K562 (cell line): Measurements from ENCODE around the gene POLE2. TPM values are rescaled to one million over a fixed set of nuclear protein-coding genes. Genes with fewer than 3 reads are reported as not detected.

Experiments used
- ADNP ChIP-seq: fragments of 200-800 bp; sonication (Bioruptor generic); IDR thresholded peaks from 2 replicates; pipeline ENCODE4 v1.6.1; 2016; ENCODE audit warnings: missing genetic modification characterization, missing compliant biosample characterization
- BRF1 ChIP-seq: IDR thresholded peaks from 3 replicates; pipeline ENCODE4 v1.6.1; 2011; ENCODE audit warnings: borderline replicate concordance, mild to moderate bottlenecking; ENCODE audit not compliant: insufficient read length; ENCODE audit errors: extremely low read depth
- EHMT2 ChIP-seq: fragments of 450-650 bp; IDR thresholded peaks from 2 replicates; pipeline ENCODE4 v1.6.1; 2018; ENCODE audit warnings: antibody characterized with exemption
- ERF ChIP-seq: fragments of 450-650 bp; formaldehyde crosslinking; IDR thresholded peaks from 2 replicates; pipeline ENCODE4 v1.4.0; 2020; ENCODE audit warnings: mild to moderate bottlenecking, mixed read lengths
- HNRNPUL1 ChIP-seq: fragments of 200-400 bp; formaldehyde crosslinking; IDR thresholded peaks from 2 replicates; pipeline ENCODE4 v1.6.1; 2017; ENCODE audit warnings: low read length
- KDM4B ChIP-seq, 2 experiments: fragments of 450-650 bp in 1 of 2; sonication (generic) in 1 of 2; IDR thresholded peaks; 2 replicates each; pipeline ENCODE4 v1.6.1; 2016 to 2017; ENCODE audit warnings: borderline replicate concordance in 2 of 2, antibody characterized with exemption in 1 of 2, low read depth in 1 of 2, mild to moderate bottlenecking in 1 of 2
- MCM3 ChIP-seq: fragments of 450-650 bp; IDR thresholded peaks from 2 replicates; pipeline ENCODE4 v1.6.1; 2016
- NFE2 ChIP-seq: IDR thresholded peaks from 2 replicates; pipeline ENCODE4 v1.6.1; 2014; ENCODE audit warnings: antibody characterized with exemption, low read depth
- NFIX ChIP-seq: fragments of 250-450 bp; sonication (Bioruptor Pico); IDR thresholded peaks from 2 replicates; pipeline ENCODE4 v1.4.0; 2020; ENCODE audit warnings: low read depth, mild to moderate bottlenecking, moderate library complexity
- NR2C2 ChIP-seq, 2 experiments: fragments of 200-800 bp in 1 of 2; sonication (Bioruptor generic) in 1 of 2; sonication (generic) in 1 of 2; formaldehyde crosslinking in 1 of 2; IDR thresholded peaks; 2 replicates each; pipeline versions ENCODE4 v1.6.1 to v1.8.0; 2016 to 2022; ENCODE audit warnings: mild to moderate bottlenecking in 1 of 2, missing compliant biosample characterization in 1 of 2, missing genetic modification characterization in 1 of 2, missing genetic modification reagents in 1 of 2
- PHF20 ChIP-seq: fragments of 450-650 bp; IDR thresholded peaks from 2 replicates; pipeline ENCODE4 v1.6.1; 2018; ENCODE audit not compliant: partially characterized antibody
- POLR3G ChIP-seq: IDR thresholded peaks from 2 replicates; pipeline ENCODE4 v1.6.1; 2011; ENCODE audit not compliant: insufficient read length, insufficient replicate concordance; ENCODE audit errors: extremely low read depth
- RBFOX2 ChIP-seq: fragments of 200-400 bp; formaldehyde crosslinking; IDR thresholded peaks from 2 replicates; pipeline ENCODE4 v1.6.1; 2017; ENCODE audit warnings: low read depth, mild to moderate bottlenecking, low read length, moderate library complexity
- RBM34 ChIP-seq: fragments of 200-400 bp; formaldehyde crosslinking; IDR thresholded peaks from 2 replicates; pipeline ENCODE4 v1.6.1; 2018; ENCODE audit warnings: low read length, borderline replicate concordance; ENCODE audit not compliant: insufficient read depth
- SMAD2 ChIP-seq: fragments of 150-350 bp; IDR thresholded peaks from 2 replicates; pipeline ENCODE4 v1.6.1; 2014; ENCODE audit warnings: low read depth, mild to moderate bottlenecking, low read length
- SPI1 ChIP-seq: IDR thresholded peaks from 2 replicates; pipeline ENCODE4 v1.6.1; 2011; ENCODE audit warnings: low read depth, low read length, control low read depth, borderline replicate concordance
- TFAM ChIP-seq: fragments of 250-450 bp; sonication (Bioruptor Pico); conservative IDR thresholded peaks from 2 replicates; pipeline ENCODE4 v1.5.0; 2021; ENCODE audit warnings: mild to moderate bottlenecking, moderate library complexity
- XRCC5 ChIP-seq: fragments of 200-400 bp; formaldehyde crosslinking; IDR thresholded peaks from 2 replicates; pipeline ENCODE4 v1.6.1; 2017; ENCODE audit warnings: low read depth, mild to moderate bottlenecking, low read length
- ZBED1 ChIP-seq: IDR thresholded peaks from 2 replicates; pipeline ENCODE4 v1.6.1; 2014
- ZNF431 ChIP-seq: sonication (generic); formaldehyde crosslinking; IDR thresholded peaks from 2 replicates; pipeline ENCODE4 v1.8.0; 2022; ENCODE audit warnings: mild to moderate bottlenecking, missing genetic modification reagents
- polyA plus RNA-seq, 8 experiments: library from polyadenylated mRNA; depleted of rRNA in 4 of 8; stranded (reverse) in 5 of 8; unstranded in 3 of 8; fragments of >200 nt; fragmentation: Nextera tagmentation in 2 of 8; fragmentation: Illumina TruSeq in 1 of 8; extraction: Ambion mirVana in 2 of 8; extraction: Trizol in 1 of 8; gene quantifications; 2 replicates each; pipeline versions ENCODE4 v1.2.1 to v1.2.3, GENCODE V29; 2011 to 2014; ENCODE audit warnings: inconsistent platforms in 1 of 8, missing spikeins in 1 of 8
- total RNA-seq, 7 experiments: library from RNA; depleted of rRNA in 6 of 7; stranded (reverse); fragments of >200 nt in 6 of 7; fragmentation: Illumina TruSeq in 2 of 7; extraction: Trizol in 2 of 7; gene quantifications; 2 replicates each; pipeline versions ENCODE4 v1.2.1 to v1.2.3, GENCODE V29; 2011 to 2021; ENCODE audit warnings: low replicate concordance in 1 of 7
- TF ChIP-seq, protein P1 (sequence below): sonication (generic); formaldehyde crosslinking; IDR thresholded peaks from 2 replicates; pipeline ENCODE4 v1.8.0; 2022; ENCODE audit warnings: mild to moderate bottlenecking, missing genetic modification reagents, borderline replicate concordance
- TF ChIP-seq, protein P2 (sequence below): fragments of 450-650 bp; IDR thresholded peaks from 2 replicates; pipeline ENCODE4 v1.6.1; 2017; ENCODE audit warnings: mild to moderate bottlenecking, moderate library complexity
- TF ChIP-seq, protein P3 (sequence below): sonication (generic); formaldehyde crosslinking; IDR thresholded peaks from 2 replicates; pipeline ENCODE4 v1.8.1; 2022; ENCODE audit warnings: missing genetic modification reagents

Gene POLE2
- total and polyA plus RNA-seq, 9 of the 15 experiments (the other 6 are each of a cell fraction or from before 2014, with no cell fraction given) = 30.7 to 78.4 (median 55.4) TPM

DNA sequence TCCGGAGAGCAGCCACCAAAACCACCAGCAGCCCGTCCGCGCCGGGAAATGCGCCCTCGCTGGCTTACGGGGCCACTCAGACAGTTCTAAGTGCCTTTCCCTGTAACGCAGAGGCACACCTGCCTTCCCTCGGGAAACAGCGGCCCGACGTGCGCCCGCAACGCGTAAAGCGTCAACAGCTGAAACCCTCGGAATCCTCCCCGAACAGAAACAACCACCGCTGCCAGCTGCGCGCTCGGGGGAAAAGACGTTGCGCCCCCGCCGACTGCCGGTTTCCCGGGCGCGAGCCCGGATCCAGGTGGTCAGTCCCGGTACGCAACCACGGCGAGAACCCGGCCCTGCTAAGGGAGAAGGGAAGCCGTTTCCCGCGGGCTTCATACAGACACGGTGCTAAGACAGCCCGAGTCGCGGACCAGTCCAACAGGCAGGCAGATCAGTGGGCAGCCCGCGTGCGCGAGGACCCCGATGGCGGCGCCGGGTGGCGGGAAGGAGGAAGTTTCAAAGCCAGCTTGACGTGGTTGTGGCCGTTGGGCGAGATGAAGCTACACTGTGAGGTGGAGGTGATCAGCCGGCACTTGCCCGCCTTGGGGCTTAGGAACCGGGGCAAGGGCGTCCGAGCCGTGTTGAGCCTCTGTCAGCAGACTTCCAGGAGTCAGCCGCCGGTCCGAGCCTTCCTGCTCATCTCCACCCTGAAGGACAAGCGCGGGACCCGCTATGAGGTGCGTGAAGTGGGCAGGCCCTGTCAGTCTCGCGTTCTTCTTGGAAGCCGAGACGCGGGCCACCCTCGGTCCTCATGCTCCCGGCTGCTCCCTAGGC, 89.3 kb downstream of the POLE2 start, which contains the start of gene LRR1 (continued):
- TF ChIP-seq RBM34 (no peak), HNRNPUL1 (no peak), SMAD2 (no peak), POLR3G (no peak), ZNF431 (CRISPR knock-in tag) (no peak), NR2C2 (CRISPR knock-in tag; IDR thresholded peaks at IDR 0.05) (no peak), NR2C2 (tag; IDR thresholded peaks at IDR 0.05) (no peak), ADNP (tag) (no peak), PHF20 (peak; percentile 53), TFAM (CRISPR knock-in tag) (no peak), XRCC5 (no peak), ZBED1 (no peak), KDM4B (IDR thresholded peaks at IDR 0.05; ENCODE audit: borderline replicate concordance in 2 of 2, low read depth in 1 of 2) (no peak), NFIX (CRISPR knock-in tag) (no peak), ERF (CRISPR knock-in tag) (no peak), EHMT2 (no peak), SPI1 (no peak), MCM3 (no peak), RBFOX2 (peak; percentile 97), NFE2 (peak; percentile 70), BRF1 (no peak)
- TF ChIP-seq, protein P1, sequence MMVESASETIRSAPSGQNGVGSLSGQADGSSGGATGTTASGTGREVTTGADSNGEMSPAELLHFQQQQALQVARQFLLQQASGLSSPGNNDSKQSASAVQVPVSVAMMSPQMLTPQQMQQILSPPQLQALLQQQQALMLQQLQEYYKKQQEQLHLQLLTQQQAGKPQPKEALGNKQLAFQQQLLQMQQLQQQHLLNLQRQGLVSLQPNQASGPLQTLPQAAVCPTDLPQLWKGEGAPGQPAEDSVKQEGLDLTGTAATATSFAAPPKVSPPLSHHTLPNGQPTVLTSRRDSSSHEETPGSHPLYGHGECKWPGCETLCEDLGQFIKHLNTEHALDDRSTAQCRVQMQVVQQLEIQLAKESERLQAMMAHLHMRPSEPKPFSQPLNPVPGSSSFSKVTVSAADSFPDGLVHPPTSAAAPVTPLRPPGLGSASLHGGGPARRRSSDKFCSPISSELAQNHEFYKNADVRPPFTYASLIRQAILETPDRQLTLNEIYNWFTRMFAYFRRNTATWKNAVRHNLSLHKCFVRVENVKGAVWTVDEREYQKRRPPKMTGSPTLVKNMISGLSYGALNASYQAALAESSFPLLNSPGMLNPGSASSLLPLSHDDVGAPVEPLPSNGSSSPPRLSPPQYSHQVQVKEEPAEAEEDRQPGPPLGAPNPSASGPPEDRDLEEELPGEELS (CRISPR knock-in tag) = no peak
- TF ChIP-seq, protein P2, sequence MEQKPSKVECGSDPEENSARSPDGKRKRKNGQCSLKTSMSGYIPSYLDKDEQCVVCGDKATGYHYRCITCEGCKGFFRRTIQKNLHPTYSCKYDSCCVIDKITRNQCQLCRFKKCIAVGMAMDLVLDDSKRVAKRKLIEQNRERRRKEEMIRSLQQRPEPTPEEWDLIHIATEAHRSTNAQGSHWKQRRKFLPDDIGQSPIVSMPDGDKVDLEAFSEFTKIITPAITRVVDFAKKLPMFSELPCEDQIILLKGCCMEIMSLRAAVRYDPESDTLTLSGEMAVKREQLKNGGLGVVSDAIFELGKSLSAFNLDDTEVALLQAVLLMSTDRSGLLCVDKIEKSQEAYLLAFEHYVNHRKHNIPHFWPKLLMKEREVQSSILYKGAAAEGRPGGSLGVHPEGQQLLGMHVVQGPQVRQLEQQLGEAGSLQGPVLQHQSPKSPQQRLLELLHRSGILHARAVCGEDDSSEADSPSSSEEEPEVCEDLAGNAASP = no peak
- TF ChIP-seq, protein P3, sequence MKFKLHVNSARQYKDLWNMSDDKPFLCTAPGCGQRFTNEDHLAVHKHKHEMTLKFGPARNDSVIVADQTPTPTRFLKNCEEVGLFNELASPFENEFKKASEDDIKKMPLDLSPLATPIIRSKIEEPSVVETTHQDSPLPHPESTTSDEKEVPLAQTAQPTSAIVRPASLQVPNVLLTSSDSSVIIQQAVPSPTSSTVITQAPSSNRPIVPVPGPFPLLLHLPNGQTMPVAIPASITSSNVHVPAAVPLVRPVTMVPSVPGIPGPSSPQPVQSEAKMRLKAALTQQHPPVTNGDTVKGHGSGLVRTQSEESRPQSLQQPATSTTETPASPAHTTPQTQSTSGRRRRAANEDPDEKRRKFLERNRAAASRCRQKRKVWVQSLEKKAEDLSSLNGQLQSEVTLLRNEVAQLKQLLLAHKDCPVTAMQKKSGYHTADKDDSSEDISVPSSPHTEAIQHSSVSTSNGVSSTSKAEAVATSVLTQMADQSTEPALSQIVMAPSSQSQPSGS (CRISPR knock-in tag) = no peak
